ENCODE measurements around the gene MARVELD1. TPM values are rescaled to one million over a fixed set of nuclear protein-coding genes. Genes with fewer than 3 reads are reported as not detected.

Gene MARVELD1
- total RNA-seq, 1 experiment from 2014 or later = 40.1 TPM

DNA sequence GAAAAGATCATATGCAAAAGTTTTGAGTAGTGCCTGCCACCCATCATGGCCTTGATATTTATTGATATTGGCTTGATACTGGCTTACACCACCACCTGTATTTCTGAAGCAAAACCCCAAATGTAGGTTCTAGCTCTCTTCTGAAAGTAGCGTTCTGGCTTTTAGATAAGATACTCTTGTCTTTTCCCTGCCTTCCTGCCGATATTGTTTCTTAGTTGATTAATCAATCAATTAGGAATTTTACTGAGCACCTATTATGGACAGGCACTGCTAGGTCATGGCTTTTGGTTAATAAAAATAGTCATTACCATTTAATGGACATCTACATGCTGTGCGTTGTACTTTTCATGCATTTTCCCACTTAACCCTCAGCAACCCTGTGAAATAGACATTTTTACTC, 50.4 kb downstream of the MARVELD1 start:
- no peak overlapping the region for H3K4me2 ChIP-seq
- H3K4me3 ChIP-seq = no peak overlapping the region
- ChIA-PET POLR2A (ENCODE audit: unreplicated experiment) (no interaction called here), CTCF (no interaction called here)
- H3K36me3 ChIP-seq (ENCODE audit: low read depth) = no peaks in the 10 kb centered on the region
- H4K20me1 ChIP-seq (ENCODE audit: insufficient read depth) = no peaks in the 10 kb centered on the region
- H3K27me3 ChIP-seq (ENCODE audit: insufficient read depth, low read depth) = no peaks in the 10 kb centered on the region
- no peak for DNase-seq
- TF ChIP-seq EZH2 (IDR thresholded peaks at IDR 0.05; ENCODE audit: low read depth) = no peak
- TF ChIP-seq, protein P1, sequence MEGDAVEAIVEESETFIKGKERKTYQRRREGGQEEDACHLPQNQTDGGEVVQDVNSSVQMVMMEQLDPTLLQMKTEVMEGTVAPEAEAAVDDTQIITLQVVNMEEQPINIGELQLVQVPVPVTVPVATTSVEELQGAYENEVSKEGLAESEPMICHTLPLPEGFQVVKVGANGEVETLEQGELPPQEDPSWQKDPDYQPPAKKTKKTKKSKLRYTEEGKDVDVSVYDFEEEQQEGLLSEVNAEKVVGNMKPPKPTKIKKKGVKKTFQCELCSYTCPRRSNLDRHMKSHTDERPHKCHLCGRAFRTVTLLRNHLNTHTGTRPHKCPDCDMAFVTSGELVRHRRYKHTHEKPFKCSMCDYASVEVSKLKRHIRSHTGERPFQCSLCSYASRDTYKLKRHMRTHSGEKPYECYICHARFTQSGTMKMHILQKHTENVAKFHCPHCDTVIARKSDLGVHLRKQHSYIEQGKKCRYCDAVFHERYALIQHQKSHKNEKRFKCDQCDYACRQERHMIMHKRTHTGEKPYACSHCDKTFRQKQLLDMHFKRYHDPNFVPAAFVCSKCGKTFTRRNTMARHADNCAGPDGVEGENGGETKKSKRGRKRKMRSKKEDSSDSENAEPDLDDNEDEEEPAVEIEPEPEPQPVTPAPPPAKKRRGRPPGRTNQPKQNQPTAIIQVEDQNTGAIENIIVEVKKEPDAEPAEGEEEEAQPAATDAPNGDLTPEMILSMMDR (conservative IDR thresholded peaks at IDR 0.05) = no peak
- no peak overlapping the region for H3K27ac ChIP-seq
- H3K9me3 ChIP-seq (ENCODE audit: insufficient read depth, low read depth) = no peaks in the 10 kb centered on the region
- no TSS peak for BruUV-seq (replicated peaks)
- intact Hi-C loops (cut with micrococcal nuclease; ENCODE audit: unreplicated experiment) = no loop called here
- H3K79me2 ChIP-seq (ENCODE audit: low read depth) = no peaks in the 10 kb centered on the region
- H2AFZ ChIP-seq = no peak overlapping the region
- H3K4me1 ChIP-seq (replicated peaks; ENCODE audit: insufficient read depth) = no peaks in the 10 kb centered on the region
- no peaks in the 10 kb centered on the region for H3K9me2 ChIP-seq (ENCODE audit: insufficient read depth)
- H3F3A ChIP-seq (ENCODE audit: insufficient read depth, low read depth) = no peaks in the 10 kb centered on the region

DNA sequence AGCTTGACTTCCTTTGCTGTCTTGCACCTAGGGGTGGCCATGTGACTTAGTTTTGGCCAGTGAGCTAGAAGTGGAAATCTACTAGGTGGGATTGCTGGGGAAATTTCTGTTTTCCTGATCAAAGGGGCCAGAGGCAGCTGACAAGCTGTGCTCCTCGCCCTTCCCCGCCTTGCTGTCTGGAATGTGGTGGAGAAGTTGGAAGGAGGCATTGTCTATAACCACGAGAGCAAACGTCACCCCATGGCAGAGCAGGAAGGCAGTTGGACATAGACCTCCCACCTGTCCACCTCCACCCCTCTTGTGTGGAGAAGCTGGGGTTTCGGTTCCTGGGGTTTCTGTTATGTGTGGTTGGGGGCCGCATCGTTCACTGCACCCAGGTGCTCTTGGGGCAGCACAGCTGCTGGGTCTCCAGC, 51.0 kb downstream of the MARVELD1 start:
- BruUV-seq (replicated peaks) = no TSS peak
- Histone ChIP-seq H4K20me1 (ENCODE audit: insufficient read depth) (no peaks in the 10 kb centered on the region), H3F3A (ENCODE audit: insufficient read depth, low read depth) (no peaks in the 10 kb centered on the region), H3K4me1 (replicated peaks; ENCODE audit: insufficient read depth) (no peaks in the 10 kb centered on the region), H3K9me2 (ENCODE audit: insufficient read depth) (no peaks in the 10 kb centered on the region), H2AFZ (no peak overlapping the region), H3K36me3 (ENCODE audit: low read depth) (no peaks in the 10 kb centered on the region), H3K4me3 (no peak overlapping the region), H3K27me3 (ENCODE audit: insufficient read depth, low read depth) (no peaks in the 10 kb centered on the region), H3K79me2 (ENCODE audit: low read depth) (no peaks in the 10 kb centered on the region), H3K9me3 (ENCODE audit: insufficient read depth, low read depth) (no peaks in the 10 kb centered on the region), H3K4me2 (no peak overlapping the region), H3K27ac (no peak overlapping the region)
- intact Hi-C loops (cut with micrococcal nuclease; ENCODE audit: unreplicated experiment) = no loop called here
- ChIA-PET CTCF (no interaction called here), POLR2A (ENCODE audit: unreplicated experiment) (no interaction called here)
- no peak for DNase-seq
- TF ChIP-seq, protein P1 (conservative IDR thresholded peaks at IDR 0.05) = no peak
- TF ChIP-seq EZH2 (IDR thresholded peaks at IDR 0.05; ENCODE audit: low read depth) = no peak

DNA sequence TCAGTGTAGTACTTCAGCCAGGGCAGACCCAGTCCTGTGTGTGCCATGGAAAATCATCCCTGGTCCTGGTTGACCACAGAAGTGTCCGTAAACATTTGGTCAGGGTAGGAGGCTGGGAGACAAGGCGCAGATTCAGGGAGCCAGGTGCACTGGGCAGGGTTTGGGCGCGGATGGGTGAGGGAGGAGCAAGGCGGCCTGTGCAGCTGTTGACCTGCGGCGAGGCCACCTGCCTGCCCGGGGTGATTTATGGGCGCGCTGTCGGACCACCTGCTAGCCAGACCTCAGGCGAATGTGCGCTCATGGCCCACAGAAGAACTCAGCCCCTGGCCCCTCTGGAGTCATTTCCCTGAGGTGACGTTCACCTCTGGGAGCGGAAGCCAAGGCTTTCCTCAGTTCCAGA, 51.7 kb downstream of the MARVELD1 start:
- Histone ChIP-seq H4K20me1 (ENCODE audit: insufficient read depth) (no peaks in the 10 kb centered on the region), H2AFZ (no peak overlapping the region), H3K4me2 (no peak overlapping the region), H3F3A (ENCODE audit: insufficient read depth, low read depth) (no peaks in the 10 kb centered on the region), H3K9me3 (ENCODE audit: insufficient read depth, low read depth) (no peaks in the 10 kb centered on the region), H3K27ac (no peak overlapping the region), H3K36me3 (ENCODE audit: low read depth) (no peaks in the 10 kb centered on the region), H3K9me2 (ENCODE audit: insufficient read depth) (no peaks in the 10 kb centered on the region), H3K79me2 (ENCODE audit: low read depth) (no peaks in the 10 kb centered on the region), H3K4me1 (replicated peaks; ENCODE audit: insufficient read depth) (no peaks in the 10 kb centered on the region), H3K27me3 (ENCODE audit: insufficient read depth, low read depth) (no peaks in the 10 kb centered on the region), H3K4me3 (no peak overlapping the region)
- DNase-seq = no peak
- no TSS peak for BruUV-seq (replicated peaks)
- TF ChIP-seq EZH2 (IDR thresholded peaks at IDR 0.05; ENCODE audit: low read depth) = no peak
- TF ChIP-seq, protein P1 (conservative IDR thresholded peaks at IDR 0.05) = no peak
- intact Hi-C loops (cut with micrococcal nuclease; ENCODE audit: unreplicated experiment) = no loop called here
- ChIA-PET POLR2A (ENCODE audit: unreplicated experiment) (no interaction called here), CTCF (no interaction called here)

Measured in PC-9 (cell line).